ENCODE results near the gene CD81. TPM values are rescaled to one million over a fixed set of nuclear protein-coding genes. Genes with fewer than 3 reads are reported as not detected.

Gene CD81
- total RNA-seq (950 TPM), polyA plus RNA-seq (ENCODE audit: insufficient read depth, low read depth, low replicate concordance) (827 TPM)
- long read RNA-seq, donor 1, transcript CD81-201 (8 exons, 1,520 nt): major isoform, 228 of 328 reads
- long read RNA-seq, donor 1, partial matches to known transcripts: 83 of 328 reads
- long read RNA-seq, donor 1, other reads (novel, unspliced or antisense): 15 of 328 reads
- long read RNA-seq, donor 2, transcript CD81-204 (5 exons, 940 nt): minor isoform, 16 of 314 reads
- long read RNA-seq, donor 2, transcript CD81-207 (6 exons, 890 nt): minor isoform, 6 of 314 reads
- long read RNA-seq, donor 2, transcript CD81-201 (8 exons, 1,520 nt): major isoform, 246 of 314 reads
- long read RNA-seq, donor 2, partial matches to known transcripts: 26 of 314 reads
- long read RNA-seq, donor 2, other reads (novel, unspliced or antisense): 19 of 314 reads
- long read RNA-seq, donor 3, transcript CD81-207 (6 exons, 890 nt): minor isoform, 11 of 509 reads
- long read RNA-seq, donor 3, transcript CD81-201 (8 exons, 1,520 nt): major isoform, 298 of 509 reads
- long read RNA-seq, donor 3, transcript CD81-204 (5 exons, 940 nt): minor isoform, 18 of 509 reads
- long read RNA-seq, donor 3, partial matches to known transcripts: 157 of 509 reads
- long read RNA-seq, donor 3, other reads (novel, unspliced or antisense): 19 of 509 reads
- long read RNA-seq, donor 4, full-length matches to known transcripts: 285 of 384 reads
- long read RNA-seq, donor 4, partial matches to known transcripts: 92 of 384 reads
- long read RNA-seq, donor 4, other reads (novel, unspliced or antisense): 7 of 384 reads
- long read RNA-seq, donor 5, transcript CD81-201 (8 exons, 1,520 nt): major isoform, 23 of 24 reads
- long read RNA-seq, donor 5, partial matches to known transcripts: 0 of 24 reads
- long read RNA-seq, donor 5, other reads (novel, unspliced or antisense): 0 of 24 reads
- long read RNA-seq, donor 6, transcript CD81-201 (8 exons, 1,520 nt): major isoform, 229 of 282 reads
- long read RNA-seq, donor 6, transcript CD81-204 (5 exons, 940 nt): minor isoform, 15 of 282 reads
- long read RNA-seq, donor 6, transcript CD81-207 (6 exons, 890 nt): minor isoform, 10 of 282 reads
- long read RNA-seq, donor 6, partial matches to known transcripts: 5 of 282 reads
- long read RNA-seq, donor 6, other reads (novel, unspliced or antisense): 18 of 282 reads
- long read RNA-seq, donor 7, transcript CD81-206 (2 exons, 898 nt): minor isoform, 6 of 578 reads
- long read RNA-seq, donor 7, transcript CD81-201 (8 exons, 1,520 nt): major isoform, 426 of 578 reads
- long read RNA-seq, donor 7, transcript CD81-204 (5 exons, 940 nt): minor isoform, 5 of 578 reads
- long read RNA-seq, donor 7, transcript CD81-207 (6 exons, 890 nt): minor isoform, 24 of 578 reads
- long read RNA-seq, donor 7, partial matches to known transcripts: 9 of 578 reads
- long read RNA-seq, donor 7, other reads (novel, unspliced or antisense): 108 of 578 reads
- long read RNA-seq, donor 8, transcript CD81-204 (5 exons, 940 nt): minor isoform, 21 of 453 reads
- long read RNA-seq, donor 8, transcript CD81-201 (8 exons, 1,520 nt): major isoform, 278 of 453 reads
- long read RNA-seq, donor 8, partial matches to known transcripts: 127 of 453 reads
- long read RNA-seq, donor 8, other reads (novel, unspliced or antisense): 23 of 453 reads
- long read RNA-seq, donor 9, transcript CD81-204 (5 exons, 940 nt): minor isoform, 9 of 226 reads
- long read RNA-seq, donor 9, transcript CD81-201 (8 exons, 1,520 nt): major isoform, 161 of 226 reads
- long read RNA-seq, donor 9, transcript CD81-206 (2 exons, 898 nt): minor isoform, 5 of 226 reads
- long read RNA-seq, donor 9, partial matches to known transcripts: 49 of 226 reads
- long read RNA-seq, donor 9, other reads (novel, unspliced or antisense): 0 of 226 reads
- long read RNA-seq, donor 10, transcript CD81-207 (6 exons, 890 nt): minor isoform, 6 of 436 reads
- long read RNA-seq, donor 10, transcript CD81-201 (8 exons, 1,520 nt): major isoform, 220 of 436 reads
- long read RNA-seq, donor 10, transcript CD81-204 (5 exons, 940 nt): minor isoform, 8 of 436 reads
- long read RNA-seq, donor 10, partial matches to known transcripts: 188 of 436 reads
- long read RNA-seq, donor 10, other reads (novel, unspliced or antisense): 11 of 436 reads

GRCh38 chr11:2376751-2377451 is at the start of gene CD81:
Gene CD81, plus strand, starts transcription at chr11:2377310. Its CDS starts 240 bp downstream, at chr11:2377550.
- H3K9me3 ChIP-seq (ENCODE audit: control insufficient read depth in 2 of 3, insufficient read depth in 1 of 3, low read length in 3 of 3): no peaks in the 10 kb centered on the region
- H3K36me3 ChIP-seq (ENCODE audit: control insufficient read depth in 2 of 3, insufficient read depth in 3 of 3, low read length in 3 of 3): no peaks in the 10 kb centered on the region
- H3K9ac ChIP-seq (ENCODE audit: low read length in 3 of 3): peak within 1 kb of the TSS; percentile 5 to 95 (median 84)
- H3K27me3 ChIP-seq (ENCODE audit: control insufficient read depth, insufficient read depth, low read length): no peaks in the 10 kb centered on the region
- FAIRE-seq (no peak), DNase-seq (peak; percentile 37 to 90 (median 65))
- H3K4me3 ChIP-seq (ENCODE audit: low read length in 3 of 3): peak within 1 kb of the TSS; percentile 66 to 83 (median 68)
- peaks cover 0 to 50% (median 43%) of the 10 kb centered on the region in 3 donors for H3K4me1 ChIP-seq (ENCODE audit: control insufficient read depth in 2 of 3, insufficient read depth in 2 of 3, low read depth in 1 of 3, low read length in 3 of 3)
- intact Hi-C loops (cut with DNase I): no loop called here
- TF ChIP-seq, protein P1, sequence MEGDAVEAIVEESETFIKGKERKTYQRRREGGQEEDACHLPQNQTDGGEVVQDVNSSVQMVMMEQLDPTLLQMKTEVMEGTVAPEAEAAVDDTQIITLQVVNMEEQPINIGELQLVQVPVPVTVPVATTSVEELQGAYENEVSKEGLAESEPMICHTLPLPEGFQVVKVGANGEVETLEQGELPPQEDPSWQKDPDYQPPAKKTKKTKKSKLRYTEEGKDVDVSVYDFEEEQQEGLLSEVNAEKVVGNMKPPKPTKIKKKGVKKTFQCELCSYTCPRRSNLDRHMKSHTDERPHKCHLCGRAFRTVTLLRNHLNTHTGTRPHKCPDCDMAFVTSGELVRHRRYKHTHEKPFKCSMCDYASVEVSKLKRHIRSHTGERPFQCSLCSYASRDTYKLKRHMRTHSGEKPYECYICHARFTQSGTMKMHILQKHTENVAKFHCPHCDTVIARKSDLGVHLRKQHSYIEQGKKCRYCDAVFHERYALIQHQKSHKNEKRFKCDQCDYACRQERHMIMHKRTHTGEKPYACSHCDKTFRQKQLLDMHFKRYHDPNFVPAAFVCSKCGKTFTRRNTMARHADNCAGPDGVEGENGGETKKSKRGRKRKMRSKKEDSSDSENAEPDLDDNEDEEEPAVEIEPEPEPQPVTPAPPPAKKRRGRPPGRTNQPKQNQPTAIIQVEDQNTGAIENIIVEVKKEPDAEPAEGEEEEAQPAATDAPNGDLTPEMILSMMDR (IDR thresholded peaks at IDR 0.05; ENCODE audit: borderline replicate concordance, extremely low read depth, insufficient read depth): no peak
- peak within 1 kb of the TSS; percentile 88 to 95 for H3K27ac ChIP-seq (ENCODE audit: low read depth in 2 of 2, low read length in 2 of 2)

DNA sequence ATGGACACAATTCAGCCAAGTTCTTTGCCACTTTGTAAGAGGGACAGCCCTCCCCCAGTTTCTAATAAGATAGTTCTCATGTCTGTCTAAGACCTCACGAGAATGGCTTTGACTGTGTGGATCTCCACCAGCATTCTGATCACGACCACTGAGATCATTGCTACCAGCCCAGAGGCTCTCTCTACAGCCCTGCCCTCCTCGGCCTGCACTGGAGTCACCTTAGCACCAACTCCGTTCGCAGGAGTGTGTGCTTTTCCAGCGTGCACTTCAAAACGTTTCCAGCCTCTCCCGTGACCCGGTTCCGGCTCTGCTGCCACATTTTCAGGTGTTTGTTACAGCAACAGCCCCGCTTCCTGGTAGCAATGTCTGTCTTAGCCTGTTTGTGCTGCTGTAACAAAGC is 49.1 kb upstream of the CD81 start:
- Histone ChIP-seq H3K4me1 (ENCODE audit: control insufficient read depth in 2 of 3, insufficient read depth in 2 of 3, low read depth in 1 of 3, low read length in 3 of 3) (no peaks in the 10 kb centered on the region), H3K9me3 (ENCODE audit: control insufficient read depth in 2 of 3, insufficient read depth in 1 of 3, low read length in 3 of 3) (no peaks in the 10 kb centered on the region), H3K36me3 (ENCODE audit: control insufficient read depth in 2 of 3, insufficient read depth in 3 of 3, low read length in 3 of 3) (no peaks in the 10 kb centered on the region), H3K9ac (ENCODE audit: low read length in 3 of 3) (no peak overlapping the region), H3K27ac (ENCODE audit: low read depth in 2 of 2, low read length in 2 of 2) (no peak overlapping the region), H3K27me3 (ENCODE audit: control insufficient read depth, insufficient read depth, low read length) (no peaks in the 10 kb centered on the region), H3K4me3 (ENCODE audit: low read length in 3 of 3) (no peak overlapping the region)
- FAIRE-seq (no peak), DNase-seq (no peak)
- TF ChIP-seq, protein P1 (IDR thresholded peaks at IDR 0.05; ENCODE audit: borderline replicate concordance, extremely low read depth, insufficient read depth): no peak
- intact Hi-C loops (cut with DNase I): no loop called here

Measured in kidney (tissue), 22 donors.